Astrocyte of the hippocampus (primary cell): Measurements from ENCODE around the gene CCNA1.

Experiments
- DNase-seq: peaks from one replicate; pipeline ENCODE4 v3.0.0; 2011; ENCODE audit warnings: low read depth, low spot score

The CCNA1 gene

GRCh38 chr13:36432106-36432544, at the start of gene CCNA1:
TSS of gene CCNA1 (plus strand) at chr13:36432495. CDS start at chr13:36433057, 562 bp downstream.
- peak; percentile 69 for DNase-seq

GRCh38 chr13:36385489-36385888, 46.8 kb upstream of the CCNA1 start:
- DNase-seq, result peak; percentile 8

GRCh38 chr13:36395280-36395679, 37.0 kb upstream of the CCNA1 start:
- DNase-seq, result peak; percentile 51

- DNase-seq, result no peak
Observed at GRCh38 chr13:36405151-36405550, 27.1 kb upstream of the CCNA1 start.

GRCh38 chr13:36412736-36413135, 19.6 kb upstream of the CCNA1 start:
- no peak for DNase-seq

GRCh38 chr13:36413161-36413560, 19.1 kb upstream of the CCNA1 start:
- DNase-seq, result no peak

- DNase-seq, result no peak
Observed at GRCh38 chr13:36414461-36414860, 17.8 kb upstream of the CCNA1 start.

- DNase-seq, result no peak
Observed at GRCh38 chr13:36417331-36417730, 15.0 kb upstream of the CCNA1 start.

GRCh38 chr13:36418022-36418805, 14.1 kb upstream of the CCNA1 start:
- peak; percentile 78 for DNase-seq

GRCh38 chr13:36420437-36420891, 11.8 kb upstream of the CCNA1 start:
- peak; percentile 89 for DNase-seq

- no peak for DNase-seq
Observed at GRCh38 chr13:36421447-36421846, 10.8 kb upstream of the CCNA1 start.

- no peak for DNase-seq
Observed at GRCh38 chr13:36428086-36428485, 4.2 kb upstream of the CCNA1 start.

GRCh38 chr13:36430247-36431203, 1.8 kb upstream of the CCNA1 start:
- DNase-seq, result peak; percentile 49

- peak; percentile 48 for DNase-seq
Observed at GRCh38 chr13:36431204-36432105, 840 bp upstream of the CCNA1 start.

GRCh38 chr13:36436811-36437210, 4.5 kb downstream of the CCNA1 start:
- DNase-seq, result no peak

GRCh38 chr13:36438594-36439483, 6.5 kb downstream of the CCNA1 start:
- no peak for DNase-seq

- no peak for DNase-seq
Observed at GRCh38 chr13:36445278-36445677, 13.0 kb downstream of the CCNA1 start.

GRCh38 chr13:36445891-36446351, 13.6 kb downstream of the CCNA1 start:
- no peak for DNase-seq

- DNase-seq, result peak; percentile 62
Observed at GRCh38 chr13:36447501-36447900, 15.2 kb downstream of the CCNA1 start.

- DNase-seq, result no peak
Observed at GRCh38 chr13:36450534-36450933, 18.2 kb downstream of the CCNA1 start.
